ENCODE measurements around the gene TM9SF1.

TM9SF1 gene

GRCh38 chr14:24147761-24148428 lies 47.3 kb downstream of the TM9SF1 start:
- no peak for DNase-seq

GRCh38 chr14:24146978-24147760 lies 48.1 kb downstream of the TM9SF1 start, which contains the start of gene RNF31:
TSS of gene RNF31 (plus strand) at chr14:24147498. CDS start at chr14:24147699, 201 bp downstream.
- peak; percentile 83 to 95 (median 87) for DNase-seq

- peak; percentile 59 to 78 (median 73) for DNase-seq
Measured at GRCh38 chr14:24146453-24146977, 48.7 kb downstream of the TM9SF1 start, which contains the start of gene PSME2. TSS of gene PSME2 (minus strand) at chr14:24146610. CDS start at chr14:24146581, 29 bp downstream.

GRCh38 chr14:24145690-24146452 lies 49.4 kb downstream of the TM9SF1 start:
- no peak for DNase-seq

GRCh38 chr14:24145219-24145618 lies 50.0 kb downstream of the TM9SF1 start:
- DNase-seq: no peak

- DNase-seq: no peak
Measured at GRCh38 chr14:24144451-24144850, 50.8 kb downstream of the TM9SF1 start.

- DNase-seq: no peak
Measured at GRCh38 chr14:24143511-24143910, 51.7 kb downstream of the TM9SF1 start.

GRCh38 chr14:24141097-24141880 lies 54.0 kb downstream of the TM9SF1 start, which contains the start of gene EMC9:
TSS of gene EMC9 (minus strand) at chr14:24141591. CDS start at chr14:24141304, 287 bp downstream.
- peak; percentile 96 to 99 (median 98) for DNase-seq

- DNase-seq: no peak
Measured at GRCh38 chr14:24139272-24139934, 55.8 kb downstream of the TM9SF1 start.

Data from activated naive CD4-positive, alpha-beta T cell (primary cell).